ENCODE results near the gene LIX1L.

The LIX1L gene

DNA sequence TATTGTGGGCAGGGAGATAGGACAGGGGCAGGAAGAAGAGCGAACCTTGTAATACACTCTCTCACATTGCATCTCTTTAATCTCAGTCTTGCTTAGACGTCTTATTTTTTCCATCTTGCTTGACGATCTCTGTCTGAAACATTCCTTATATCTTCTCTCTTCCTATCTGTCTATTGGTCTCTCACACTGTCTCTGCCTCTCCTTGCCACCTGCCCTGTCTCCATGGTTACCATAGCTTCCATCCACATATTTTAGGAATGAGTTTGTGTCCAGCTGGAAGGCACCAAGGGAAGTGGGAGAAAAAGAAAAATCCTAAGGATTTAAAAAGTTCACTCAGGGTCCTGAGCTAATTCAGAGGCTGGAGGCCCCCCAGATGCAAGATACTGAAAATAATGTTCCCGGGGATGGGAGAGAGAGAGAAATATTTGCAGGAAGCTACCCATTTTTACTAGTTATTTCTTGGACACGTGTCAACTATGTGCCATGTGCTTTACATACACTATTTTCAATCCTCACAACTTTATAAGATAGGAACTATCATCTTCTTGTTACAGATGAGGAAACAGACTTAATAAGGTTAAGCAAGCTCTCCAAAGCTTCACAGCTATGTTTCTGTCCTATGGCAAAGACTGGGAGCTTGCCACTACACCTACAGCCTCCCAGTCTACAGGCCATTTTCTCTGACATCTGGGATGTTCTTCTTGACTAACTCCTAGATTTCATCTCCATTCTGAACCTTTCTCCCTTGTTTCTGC is 5.6 kb upstream of the LIX1L start:
- no peak for DNase-seq (ENCODE audit: low read depth)

DNA sequence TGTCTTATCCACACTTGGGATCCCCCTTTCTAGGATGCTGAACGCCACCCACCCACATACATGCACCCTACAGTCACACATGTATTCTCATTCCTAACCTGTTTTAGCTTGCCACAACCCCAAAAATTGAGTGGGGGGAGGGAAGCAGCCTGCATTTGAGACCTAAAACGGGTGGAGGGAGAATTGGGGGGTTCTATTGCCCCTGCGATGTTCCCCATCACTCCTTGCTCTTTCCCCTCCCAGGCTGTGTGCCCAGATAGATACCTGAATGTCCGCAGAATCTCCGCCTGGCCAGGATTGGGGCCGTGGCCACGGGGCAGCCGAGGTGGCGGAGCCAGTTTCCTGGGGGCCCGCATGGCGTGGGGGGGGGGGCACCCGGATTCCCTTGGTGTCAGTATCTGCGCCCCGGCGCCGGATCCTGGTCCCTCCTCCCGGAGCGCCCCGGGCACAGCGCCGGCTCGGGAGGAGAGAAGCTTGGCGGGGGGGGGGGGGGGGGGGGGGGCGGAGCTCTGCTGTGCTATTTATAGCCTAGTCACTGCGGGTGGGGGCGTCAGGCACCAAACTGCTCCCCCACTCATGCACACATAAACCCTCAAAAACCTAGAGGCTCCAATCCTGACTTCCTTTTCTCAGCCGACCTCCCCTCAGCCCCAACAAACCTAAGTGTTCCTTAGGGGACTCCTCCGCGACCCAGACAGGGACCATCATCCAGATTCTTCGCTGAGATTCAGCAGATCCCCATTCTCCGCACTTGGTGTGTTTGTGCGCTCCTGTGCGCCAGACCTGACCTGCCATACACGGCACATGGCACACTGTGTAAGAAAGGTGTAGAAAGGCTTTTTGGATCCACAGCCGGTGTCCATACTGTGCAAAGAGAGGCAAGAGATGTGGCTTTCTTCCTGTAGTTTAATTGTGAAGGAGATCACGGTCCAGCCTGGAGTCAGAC is 4.6 kb upstream of the LIX1L start:
- DNase-seq (ENCODE audit: low read depth): peak; percentile 29

DNA sequence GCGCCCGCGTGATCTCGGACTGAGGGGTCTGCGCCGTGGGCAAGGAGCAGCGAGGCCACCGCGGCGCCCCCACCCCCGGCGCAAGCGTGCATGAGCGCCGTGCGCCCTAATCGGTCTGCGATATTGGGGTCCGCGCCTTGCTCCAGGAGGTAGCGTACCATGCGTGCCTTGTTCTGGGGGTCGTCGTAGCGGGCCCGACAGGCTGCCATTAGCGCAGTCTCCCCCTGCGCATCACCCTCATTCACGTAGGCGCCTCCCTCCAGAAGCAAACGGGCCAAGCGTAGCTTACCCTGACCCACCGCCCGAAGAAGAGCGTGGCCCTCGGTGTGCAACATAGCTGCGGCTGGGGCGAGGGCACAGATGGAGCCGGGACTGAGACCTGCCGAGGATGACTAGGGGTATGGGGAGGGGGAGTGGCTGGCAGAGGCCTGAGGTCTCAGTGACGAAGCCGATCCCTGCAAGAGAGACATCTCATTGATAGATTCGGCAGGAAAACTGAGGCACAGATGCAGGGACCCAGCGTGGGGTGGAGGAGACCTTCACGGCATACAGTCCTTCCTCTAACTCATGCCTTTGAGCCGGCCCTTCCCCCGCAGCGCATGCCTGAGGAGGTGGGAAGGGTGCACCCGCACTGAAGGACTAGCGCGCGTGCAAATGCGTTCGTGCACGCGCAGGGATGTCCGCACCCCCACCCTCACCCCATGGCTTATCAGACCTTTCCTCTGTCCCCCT is 3.8 kb upstream of the LIX1L start:
- DNase-seq (ENCODE audit: low read depth): no peak

DNA sequence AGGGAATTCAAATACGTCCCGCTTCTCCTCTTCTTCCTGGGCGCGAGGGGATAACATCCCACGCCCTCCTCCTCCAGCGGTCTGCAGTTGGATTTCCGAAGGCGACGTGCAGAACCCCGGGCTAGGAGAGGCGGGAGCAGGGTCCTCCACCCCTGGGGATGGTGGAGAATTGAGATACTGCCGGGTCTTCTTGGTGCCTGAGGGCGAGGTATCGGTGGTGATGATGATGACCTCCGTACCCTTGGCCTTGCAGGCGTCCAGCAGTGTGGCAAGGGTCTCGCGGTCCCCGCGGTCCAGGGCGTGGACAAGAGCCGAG is 3.2 kb upstream of the LIX1L start:
- no peak for DNase-seq (ENCODE audit: low read depth)

DNA sequence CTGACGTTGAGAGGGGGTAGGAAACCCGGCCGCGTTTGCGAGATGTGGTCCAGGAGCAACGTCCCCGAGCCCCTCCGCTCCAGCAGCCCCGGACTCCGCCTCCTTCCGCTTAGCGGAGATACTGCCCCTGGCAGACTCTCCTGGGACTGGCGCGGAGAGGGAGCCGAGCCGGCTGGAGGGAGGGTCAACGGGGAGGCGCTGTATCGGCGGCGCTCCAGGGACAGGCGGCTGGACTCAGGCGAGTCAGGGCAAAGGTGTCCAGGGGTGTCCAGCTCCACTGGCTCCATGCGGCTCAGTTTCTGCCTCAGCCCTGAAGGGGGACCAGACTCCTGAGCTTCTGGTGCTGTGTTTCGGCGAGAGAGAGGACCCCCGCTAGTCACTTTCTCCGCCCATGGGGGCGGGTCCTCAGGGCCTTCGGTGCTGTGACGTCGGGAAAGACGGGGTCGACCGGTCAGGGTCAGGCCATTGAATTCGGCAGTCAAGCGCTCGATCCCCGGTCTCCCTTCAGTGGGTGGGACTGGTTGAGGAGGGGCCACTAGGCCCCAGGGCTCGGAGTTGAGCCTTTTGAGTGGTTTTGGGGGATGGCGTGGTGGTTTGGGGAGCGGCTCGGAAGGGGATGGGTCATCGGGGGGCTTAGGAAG is 2.8 kb upstream of the LIX1L start:
- peak; percentile 56 for DNase-seq (ENCODE audit: low read depth)

DNA sequence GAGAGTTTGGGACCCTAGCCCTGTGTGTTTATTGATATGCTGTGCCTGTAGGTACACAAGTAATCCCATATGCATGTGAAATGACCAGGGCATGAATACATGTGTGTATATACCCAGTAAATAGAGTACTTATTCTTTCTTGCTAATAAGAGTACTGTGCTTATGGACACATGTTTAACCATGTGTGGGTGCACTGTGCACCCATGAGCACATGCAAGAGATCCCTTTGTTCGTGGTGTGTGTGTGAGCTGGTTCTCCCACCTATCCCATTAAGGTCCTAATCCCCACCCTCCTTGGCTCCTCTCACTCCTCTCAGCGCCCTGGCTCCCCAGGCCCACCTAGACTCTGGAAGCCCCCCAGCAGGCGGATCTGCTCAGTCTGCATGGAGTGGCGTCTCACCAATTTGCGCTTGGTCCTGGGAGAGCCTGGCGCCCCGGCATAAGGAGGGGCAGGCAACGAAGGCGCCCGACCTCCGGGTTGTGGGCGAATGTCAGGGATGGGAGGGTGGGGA is 2.2 kb upstream of the LIX1L start:
- no peak for DNase-seq (ENCODE audit: low read depth)

DNA sequence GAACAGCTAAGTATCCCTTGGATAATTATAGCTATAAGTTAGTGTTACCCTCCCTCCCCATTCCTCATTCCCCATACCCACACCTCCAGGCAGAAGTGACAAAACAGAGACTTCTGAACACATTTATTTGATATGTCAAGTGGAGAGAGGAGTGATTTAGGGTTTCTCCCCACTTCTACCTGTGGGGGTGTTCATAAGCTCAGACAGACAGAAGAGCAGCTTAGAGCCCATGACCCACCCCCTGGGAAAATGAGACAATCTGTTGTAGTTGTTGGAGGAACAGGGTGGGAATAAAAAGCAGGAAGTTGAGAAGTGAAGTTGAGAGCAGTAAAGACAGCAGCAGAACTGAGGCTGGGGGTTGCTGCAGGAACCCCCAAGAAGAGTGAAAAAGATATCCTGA is 1.5 kb upstream of the LIX1L start:
- DNase-seq (ENCODE audit: low read depth): no peak

DNA sequence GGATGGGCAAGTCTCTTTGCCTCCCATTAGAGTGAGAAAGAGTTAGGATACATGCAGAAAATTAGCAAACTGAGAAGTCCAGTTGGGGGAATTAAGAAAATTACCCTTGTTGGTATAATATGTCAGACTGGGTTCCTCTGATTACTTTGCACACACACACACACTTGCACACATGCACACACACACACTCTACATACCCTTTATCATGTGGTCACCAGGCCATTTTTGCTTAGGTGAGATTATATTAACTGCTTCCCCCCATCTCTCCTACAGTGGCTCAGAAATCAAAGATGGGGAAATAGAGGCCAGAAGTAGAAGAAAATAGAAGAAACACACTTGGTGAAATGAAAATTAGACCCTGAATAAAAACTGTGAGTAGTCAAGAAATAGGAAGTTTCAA is 917 bp upstream of the LIX1L start:
- no peak for DNase-seq (ENCODE audit: low read depth)

DNA sequence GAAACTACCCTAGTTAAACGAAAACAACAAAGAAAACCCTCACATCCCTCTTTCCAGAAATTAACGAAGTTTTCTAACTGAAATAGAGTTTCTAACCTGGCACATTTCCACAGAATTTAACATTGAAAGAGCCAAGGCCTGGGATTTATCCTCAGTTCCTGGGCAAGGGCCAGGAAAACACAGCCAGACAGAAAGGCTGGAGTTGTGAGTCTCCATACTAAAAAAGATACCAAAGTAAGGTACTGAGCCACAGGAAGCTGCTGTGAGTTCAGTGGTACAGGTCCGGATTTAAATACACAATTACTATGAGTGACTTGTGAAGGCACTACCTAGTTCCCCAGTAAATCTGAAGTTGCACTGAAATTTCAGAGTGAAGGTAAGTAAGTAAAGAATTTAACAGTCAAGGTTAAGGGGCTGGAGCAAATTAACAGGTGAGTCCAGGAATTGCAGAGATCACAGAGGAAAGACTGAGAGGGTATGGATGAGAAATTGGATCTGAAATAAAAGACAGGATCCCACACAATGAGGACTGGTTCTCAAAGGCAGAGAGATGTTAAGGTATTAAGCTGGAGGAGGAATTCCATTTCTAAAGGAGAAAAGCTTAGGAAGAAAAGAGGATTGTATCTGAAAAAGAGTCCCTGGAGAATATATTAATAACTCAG is 905 bp downstream of the LIX1L start:
- DNase-seq (ENCODE audit: low read depth): no peak

DNA sequence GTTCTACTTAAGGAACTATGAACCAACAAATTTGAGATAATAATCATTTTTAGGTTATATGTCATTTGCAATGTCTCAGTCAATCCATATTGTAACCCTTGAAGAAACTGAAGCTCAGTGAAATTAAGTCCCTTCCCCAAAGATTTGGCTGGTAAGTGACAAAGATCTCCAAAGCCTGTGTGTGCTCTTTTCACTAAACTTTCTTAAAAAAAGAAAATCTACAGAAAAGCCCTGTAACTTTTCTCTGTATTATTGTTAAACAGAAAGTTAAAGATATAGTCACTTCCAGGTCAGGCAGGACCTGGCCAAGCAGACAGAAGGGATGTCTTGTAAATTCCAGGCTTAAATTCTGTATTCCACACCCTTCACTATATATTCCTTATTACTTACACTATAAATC is 1.5 kb downstream of the LIX1L start:
- DNase-seq (ENCODE audit: low read depth): no peak

DNA sequence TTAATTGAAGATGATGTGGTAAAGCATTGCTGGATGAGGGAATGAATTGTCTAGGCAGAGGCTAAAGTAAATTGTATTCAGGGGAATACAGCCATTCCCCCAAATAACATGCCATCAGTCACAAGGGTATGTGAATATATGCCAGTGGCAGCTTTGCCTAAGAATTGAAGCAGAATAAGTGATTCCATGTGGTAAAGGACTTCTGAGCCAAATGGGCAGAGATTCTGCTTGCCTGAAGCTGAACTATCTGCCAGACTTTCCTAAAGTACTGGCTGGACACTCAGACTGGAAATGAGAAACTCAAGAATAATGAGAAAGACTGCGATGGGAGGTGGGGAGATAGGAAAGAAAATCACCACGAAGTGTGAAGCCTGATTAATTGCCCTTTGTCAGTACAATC is 2.4 kb downstream of the LIX1L start:
- no peak for DNase-seq (ENCODE audit: low read depth)

DNA sequence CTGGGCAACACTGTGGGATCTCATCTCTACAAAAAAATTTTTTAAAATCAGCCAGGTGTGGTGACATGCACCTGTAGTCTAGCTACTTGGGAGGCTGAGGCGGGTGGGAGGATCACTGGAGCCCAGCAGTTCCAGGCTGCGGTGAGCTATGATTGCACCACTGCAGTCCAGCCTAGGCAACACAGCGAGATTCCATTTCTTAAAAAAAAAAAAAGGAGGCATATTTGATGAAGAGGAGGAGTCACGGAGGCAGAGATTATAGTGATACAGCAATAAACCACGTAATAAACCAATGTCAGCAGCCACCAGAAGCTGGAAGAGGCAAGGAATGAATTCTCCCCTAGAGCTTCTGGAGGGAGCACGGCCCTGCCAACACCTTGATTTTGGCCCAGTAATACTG is 4.0 kb downstream of the LIX1L start:
- DNase-seq (ENCODE audit: low read depth): no peak

DNA sequence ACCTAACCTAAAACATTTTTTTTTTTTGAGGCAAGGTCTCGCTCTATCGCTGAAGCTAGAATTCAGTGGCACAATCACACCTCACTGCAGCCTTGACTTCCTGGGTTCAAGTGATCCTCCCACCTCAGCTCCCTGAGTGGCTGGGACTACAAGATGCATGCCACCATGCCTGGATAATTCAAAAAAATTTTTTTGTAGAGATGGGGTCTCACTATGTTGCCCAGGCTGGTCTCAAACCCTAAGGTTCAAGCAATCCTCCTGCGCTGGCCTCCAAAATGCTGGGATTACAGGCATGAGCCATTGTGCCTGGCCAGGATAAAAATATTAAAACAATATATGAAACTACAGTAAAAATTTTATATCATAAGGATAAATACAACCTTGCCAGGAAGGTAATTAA is 4.9 kb downstream of the LIX1L start:
- DNase-seq (ENCODE audit: low read depth): no peak

DNA sequence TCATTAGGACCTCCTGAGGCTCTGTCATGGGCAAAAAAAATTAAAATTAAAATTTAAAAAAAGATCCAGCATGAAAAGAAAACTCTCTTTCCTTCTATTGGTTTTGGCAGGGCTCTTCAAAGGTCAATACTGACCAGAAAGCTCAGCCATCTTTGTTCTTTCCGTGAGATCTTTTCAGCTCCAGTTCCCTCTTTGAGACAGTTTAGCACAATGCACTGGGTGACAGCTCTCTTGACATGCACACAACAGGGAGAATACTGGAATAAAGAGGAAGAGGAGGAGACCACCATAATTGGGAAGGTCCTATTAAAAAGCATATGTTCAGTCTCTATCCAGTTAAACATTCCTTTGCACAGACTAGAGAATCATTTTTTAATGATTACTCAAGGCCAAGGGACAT is 6.3 kb downstream of the LIX1L start:
- no peak for DNase-seq (ENCODE audit: low read depth)

DNA sequence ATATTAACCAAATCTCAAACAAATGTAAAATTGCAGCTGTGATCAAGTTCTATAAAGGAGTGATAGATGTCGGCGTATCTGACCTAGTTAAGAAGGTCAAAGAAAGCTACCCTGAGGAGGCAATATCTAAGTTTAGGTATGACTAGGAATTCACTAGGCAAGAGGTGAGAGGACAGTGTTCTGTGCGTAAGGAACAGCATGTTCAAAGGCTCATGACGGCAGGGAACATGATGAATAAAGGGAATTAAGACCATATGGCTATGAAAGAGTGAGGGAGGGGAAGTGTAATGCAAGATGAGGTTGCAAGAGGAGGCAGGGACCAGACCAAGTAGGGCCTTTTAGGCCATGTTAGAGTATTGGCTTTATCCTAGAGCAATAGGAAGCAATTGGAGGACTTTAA is 8.6 kb downstream of the LIX1L start:
- no peak for DNase-seq (ENCODE audit: low read depth)

DNA sequence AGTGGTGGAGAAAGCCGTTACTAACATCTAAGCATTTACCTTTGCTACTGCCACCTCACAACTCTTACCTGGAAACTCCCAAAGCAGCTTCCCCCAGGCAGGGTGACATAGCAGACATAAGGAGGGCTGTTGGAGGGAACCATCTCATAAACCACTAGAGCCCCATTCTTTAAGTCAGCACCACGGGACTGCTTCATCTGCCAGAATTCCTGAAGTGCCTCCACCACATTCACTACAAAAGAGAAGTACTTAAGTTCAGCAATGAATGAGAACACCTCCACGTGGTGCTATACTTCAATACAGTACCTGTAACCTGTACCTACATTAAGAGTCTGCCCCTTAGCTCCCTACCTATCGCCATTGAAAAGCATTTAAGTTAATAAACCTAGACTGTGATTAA is 10.3 kb downstream of the LIX1L start:
- DNase-seq (ENCODE audit: low read depth): no peak

DNA sequence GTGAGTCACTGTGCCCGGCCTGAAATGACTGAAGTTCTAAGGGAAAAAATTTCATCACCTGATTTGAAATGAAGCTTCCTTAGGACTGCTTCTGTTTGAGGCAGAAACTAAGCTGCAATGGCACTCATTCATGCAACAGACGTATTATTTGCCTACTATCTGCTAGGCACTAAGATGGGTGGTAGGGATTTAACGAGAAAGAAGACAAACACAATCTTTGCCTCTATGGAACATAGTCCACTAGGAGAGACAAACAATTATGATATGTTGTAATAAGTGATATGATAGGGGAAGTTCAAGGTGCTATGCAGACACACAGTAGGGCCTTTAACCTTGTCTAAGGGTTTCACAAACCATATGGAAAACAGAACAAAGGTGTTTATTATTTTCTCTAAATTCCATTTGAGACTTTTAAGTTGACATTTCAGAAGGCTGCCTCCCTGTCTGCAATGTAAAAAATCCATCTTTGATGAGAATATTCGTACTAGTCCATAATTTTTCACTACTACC is 11.3 kb downstream of the LIX1L start:
- DNase-seq (ENCODE audit: low read depth): no peak

DNA sequence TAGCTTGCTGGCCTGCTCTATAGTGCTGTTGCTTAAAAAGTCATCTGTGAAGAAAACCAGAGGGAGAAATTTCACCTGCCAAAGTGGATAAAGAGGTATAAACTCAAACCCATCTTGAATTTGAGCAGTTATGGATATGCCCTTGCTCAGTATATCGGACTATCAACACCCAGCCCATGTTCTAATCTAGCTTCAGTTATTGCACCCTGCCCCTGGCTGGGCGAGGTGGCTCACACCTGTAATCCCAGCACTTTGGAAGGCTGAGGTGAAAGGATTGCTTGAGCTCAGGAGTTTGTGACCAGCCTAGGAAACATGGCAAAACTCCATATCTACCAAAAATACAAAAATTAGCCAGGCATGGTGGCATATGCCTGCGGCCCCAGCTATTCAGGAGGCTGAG is 13.3 kb downstream of the LIX1L start:
- no peak for DNase-seq (ENCODE audit: low read depth)

DNA sequence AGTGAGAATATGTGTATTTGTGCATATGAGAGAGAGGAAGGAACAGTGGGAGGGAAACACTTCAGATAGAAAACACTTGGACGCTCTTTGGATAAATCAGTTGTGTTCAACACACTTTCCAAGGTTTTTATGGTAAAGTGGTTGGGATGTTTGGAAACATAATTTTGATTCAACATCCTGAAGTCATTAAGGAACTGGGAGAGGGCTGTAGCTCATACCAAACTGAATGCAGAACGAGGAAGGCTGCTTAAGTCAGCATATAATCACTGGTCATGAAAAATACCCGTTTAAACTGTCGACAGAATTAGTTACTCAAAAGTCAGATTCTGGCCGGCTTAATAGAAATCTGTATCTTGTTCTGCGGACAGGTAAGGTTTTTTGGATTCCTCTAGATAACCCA is 14.9 kb downstream of the LIX1L start:
- DNase-seq (ENCODE audit: low read depth): no peak

DNA sequence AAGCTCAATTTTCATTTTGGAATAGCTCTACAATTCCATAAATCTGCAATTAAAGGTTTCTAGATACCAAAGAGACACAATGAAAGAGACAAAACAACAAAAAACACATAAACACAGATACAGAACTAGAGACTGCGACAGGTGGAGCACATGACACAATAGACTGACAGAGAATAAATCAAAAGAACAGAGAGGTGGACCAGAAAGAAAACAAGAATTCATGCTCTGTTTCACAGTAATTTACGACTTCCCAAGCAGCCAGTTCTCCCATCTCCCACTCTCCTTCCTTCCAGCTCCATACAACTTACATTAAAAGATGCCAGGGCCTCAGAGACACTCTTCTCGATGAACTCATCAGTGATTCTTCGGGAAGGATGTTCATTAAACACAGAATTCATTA is 15.4 kb downstream of the LIX1L start:
- DNase-seq (ENCODE audit: low read depth): no peak

DNA sequence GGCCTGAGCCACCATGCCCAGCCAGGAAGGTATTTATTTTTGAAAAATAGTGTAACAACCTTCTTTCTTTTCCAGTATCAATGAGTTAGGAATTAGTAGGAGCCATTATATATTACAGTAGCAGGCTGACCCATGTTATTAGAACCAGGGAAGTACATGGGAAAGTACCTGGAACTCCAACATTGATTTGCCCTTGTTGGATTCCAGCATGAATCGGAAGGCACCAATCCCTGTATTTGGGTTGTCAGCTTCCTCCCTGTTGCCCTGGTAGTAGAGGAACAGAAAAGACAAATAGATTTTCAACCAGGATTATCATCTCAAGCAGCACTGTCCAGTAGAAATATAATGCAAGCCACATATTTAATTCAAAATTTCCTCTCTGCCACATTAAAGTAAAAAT is 20.4 kb downstream of the LIX1L start:
- DNase-seq (ENCODE audit: low read depth): no peak

DNA sequence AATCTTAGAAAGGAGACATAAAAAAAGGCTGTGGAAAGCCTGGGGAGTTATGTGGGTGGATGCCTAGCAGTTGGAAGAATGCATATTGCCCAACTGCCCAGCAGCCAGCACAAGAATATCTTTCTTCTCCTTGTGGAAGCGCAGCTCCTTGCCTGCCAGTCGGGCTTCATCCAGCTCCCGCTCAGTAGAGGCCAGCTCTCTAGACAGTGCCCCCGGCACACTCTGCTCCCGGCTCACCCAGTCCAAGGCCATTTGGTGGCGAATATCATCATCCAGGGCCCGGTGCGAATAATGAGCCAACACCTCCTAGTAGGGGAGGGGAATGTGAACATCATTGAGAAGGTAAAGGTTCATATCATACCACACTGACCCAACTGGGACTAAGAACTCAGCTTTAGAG is 21.6 kb downstream of the LIX1L start:
- no peak for DNase-seq (ENCODE audit: low read depth)

Measured in T-helper 22 cell (primary cell).